Measurements from ENCODE around the gene AMZ1. TPM values are rescaled to one million over a fixed set of nuclear protein-coding genes. Genes with fewer than 3 reads are reported as not detected.

AMZ1 gene
- total and polyA plus RNA-seq, 10 of the 15 experiments (the other 5 are each of a cell fraction or from before 2014, with no cell fraction given): 0.02 to 2.0 (median 0.69) TPM

GRCh38 chr7:2706685-2707126 lies 18.7 kb downstream of the AMZ1 start:
- no peaks in the 10 kb centered on the region for H3K9me3 ChIP-seq (replicated peaks; ENCODE audit: control insufficient read depth, insufficient read depth, low read length)
- no peak overlapping the region for H2AFZ ChIP-seq (ENCODE audit: control insufficient read depth, low read depth, low read length)
- in situ Hi-C loops (cut with MboI) (no loop called here), intact Hi-C loops (cut with micrococcal nuclease; ENCODE audit: unreplicated experiment) (no loop called here)
- no peak overlapping the region for H3K4me3 ChIP-seq
- H3K79me2 ChIP-seq (ENCODE audit: control insufficient read depth, insufficient read depth, low read length): no peaks in the 10 kb centered on the region
- DNase-seq (ENCODE audit: low read depth, low spot score): no peak
- ChIA-PET RAD21 (ENCODE audit: unreplicated experiment) (interaction anchor here (1.0 to 1.3 kb wide), 2 partner anchors 18 to 25 kb away, joined by 3 read pairs; no protein-coding TSS in a partner anchor), POLR2A (interaction anchor here (0.6 to 1.1 kb wide), 2 partner anchors 8 to 75 kb away, joined by 3 to 4 read pairs; no protein-coding TSS in a partner anchor), SMC1A (ENCODE audit: uncharacterized antibody, unreplicated experiment) (interaction anchor here (1.1 to 11.6 kb wide), 5 partner anchors 8 to 35 kb away, joined by 3 to 113 read pairs (median 4); no protein-coding TSS in a partner anchor), CTCF (interaction anchor here (1.4 to 8.3 kb wide), 3 partner anchors 8 to 36 kb away, joined by 4 to 154 read pairs (median 83); no protein-coding TSS in a partner anchor)
- no TSS peak for BruUV-seq (replicated peaks)
- H4K20me1 ChIP-seq (ENCODE audit: control insufficient read depth, insufficient read depth): no peaks in the 10 kb centered on the region
- H3K36me3 ChIP-seq (ENCODE audit: control insufficient read depth in 2 of 2, insufficient read depth in 2 of 2, low read length in 1 of 2): no peaks in the 10 kb centered on the region; a peak in 1 of 4 replicates
- 75% methylated on average over 6 of the region's 6 CpGs for WGBS (ENCODE audit: insufficient coverage, insufficient replicate concordance, low lambda C conversion rate, missing lambda C conversion rate)
- TF ChIP-seq GATAD2B (conservative IDR thresholded peaks at IDR 0.05; ENCODE audit: low read depth): no peak
- no peak for TF ChIP-seq EP300 (IDR thresholded peaks at IDR 0.05; ENCODE audit: borderline replicate concordance in 1 of 2, control insufficient read depth in 1 of 2, low read depth in 2 of 2, low read length in 2 of 2)
- no peak for TF ChIP-seq ASH2L (IDR thresholded peaks at IDR 0.05; ENCODE audit: borderline replicate concordance, low read depth)
- no peak for TF ChIP-seq RAD51 (IDR thresholded peaks at IDR 0.05)
- no peak for TF ChIP-seq CHD1 (IDR thresholded peaks at IDR 0.05; ENCODE audit: low read depth, low read length)
- TF ChIP-seq RBBP5 (conservative IDR thresholded peaks at IDR 0.05): no peak
- no peak for TF ChIP-seq NBN (IDR thresholded peaks at IDR 0.05)
- TF ChIP-seq HCFC1 (IDR thresholded peaks at IDR 0.05; ENCODE audit: low read length): no peak
- TF ChIP-seq JUNB (IDR thresholded peaks at IDR 0.05): no peak
- TF ChIP-seq GABPA (IDR thresholded peaks at IDR 0.05; ENCODE audit: low read depth): no peak
- H3K27ac ChIP-seq (ENCODE audit: control insufficient read depth, insufficient read depth): no peak overlapping the region
- H3K4me2 ChIP-seq (ENCODE audit: control insufficient read depth, insufficient read depth): no peak overlapping the region
- H3K27me3 ChIP-seq (replicated peaks in 1 of 2; ENCODE audit: control insufficient read depth in 2 of 2, insufficient read depth in 2 of 2, low read length in 1 of 2): no peaks in the 10 kb centered on the region
- peaks cover 27% of the 10 kb centered on the region for H3K4me1 ChIP-seq (ENCODE audit: control insufficient read depth, insufficient read depth, low read length)
- FAIRE-seq: no peak
- no peak for ATAC-seq
- no peak overlapping the region for H3K9ac ChIP-seq (ENCODE audit: control insufficient read depth, insufficient read depth, low read length)

Data from GM12878 (cell line).